Trophoblast cell (in vitro differentiated cells and primary cell): ENCODE measurements around the gene UBE2D1.

Source experiments
- DNase-seq, 2 donors: peaks; one replicate each; pipeline ENCODE4 v3.0.0-alpha.2; 2016
- H2AFZ ChIP-seq: 2 replicates; pipeline ENCODE4 v1.6.1; 2013; ENCODE audit warnings: low read length, moderate library complexity, mild to moderate bottlenecking; ENCODE audit not compliant: insufficient read depth, poor library complexity
- H2AK5ac ChIP-seq: 2 replicates; pipeline ENCODE4 v1.6.1; 2013; ENCODE audit warnings: mild to moderate bottlenecking, low read length
- H2BK120ac ChIP-seq: 2 replicates; pipeline ENCODE4 v1.6.1; 2013; ENCODE audit warnings: low read length, mild to moderate bottlenecking, moderate library complexity; ENCODE audit not compliant: insufficient read depth, poor library complexity
- H2BK12ac ChIP-seq: 2 replicates; pipeline ENCODE4 v1.6.1; 2013; ENCODE audit warnings: mild to moderate bottlenecking, low read length, moderate library complexity
- H2BK5ac ChIP-seq: 2 replicates; pipeline ENCODE4 v1.6.1; 2013; ENCODE audit warnings: low read length, low read depth, moderate library complexity, mild to moderate bottlenecking; ENCODE audit not compliant: poor library complexity
- H3K14ac ChIP-seq: 2 replicates; pipeline ENCODE4 v1.6.1; 2013; ENCODE audit warnings: mild to moderate bottlenecking, low read length
- H3K18ac ChIP-seq: 2 replicates; pipeline ENCODE4 v1.6.1; 2013; ENCODE audit warnings: mild to moderate bottlenecking, low read length
- H3K23ac ChIP-seq: 2 replicates; pipeline ENCODE4 v1.6.1; 2013; ENCODE audit warnings: low read length
- H3K27ac ChIP-seq: 2 replicates; pipeline ENCODE4 v1.5.1; 2013; ENCODE audit warnings: low read depth, mild to moderate bottlenecking, inconsistent platforms, low read length, moderate library complexity
- H3K27me3 ChIP-seq: 2 replicates; pipeline ENCODE4 v1.6.1; 2013; ENCODE audit warnings: inconsistent platforms, mild to moderate bottlenecking, low read length, moderate library complexity; ENCODE audit not compliant: insufficient read depth
- H3K36me3 ChIP-seq, 2 experiments: 1 replicate in 1 of 2; 2 replicates in 1 of 2; pipeline ENCODE4 v1.6.1; 2013; ENCODE audit warnings: low read length in 2 of 2, mild to moderate bottlenecking in 2 of 2, moderate library complexity in 1 of 2; ENCODE audit not compliant: insufficient read depth in 2 of 2, control insufficient read depth in 1 of 2
- H3K4ac ChIP-seq: 2 replicates; pipeline ENCODE4 v1.6.1; 2013; ENCODE audit warnings: low read depth, mild to moderate bottlenecking, low read length, moderate library complexity
- H3K4me1 ChIP-seq, 2 experiments: 1 replicate in 1 of 2; 2 replicates in 1 of 2; pipeline ENCODE4 v1.6.1; 2013; ENCODE audit warnings: low read length in 2 of 2, mild to moderate bottlenecking in 2 of 2, moderate library complexity in 1 of 2; ENCODE audit not compliant: insufficient read depth in 2 of 2, control insufficient read depth in 1 of 2
- H3K4me2 ChIP-seq: 2 replicates; pipeline ENCODE4 v1.6.1; 2013; ENCODE audit warnings: inconsistent platforms, mild to moderate bottlenecking, low read length, moderate library complexity
- H3K4me3 ChIP-seq: 2 replicates; pipeline ENCODE4 v1.5.1; 2013; ENCODE audit warnings: mild to moderate bottlenecking, low read depth, low read length, inconsistent platforms
- H3K79me1 ChIP-seq: one replicate; pipeline ENCODE4 v1.6.1; 2013; ENCODE audit warnings: low read length
- H3K79me2 ChIP-seq: 2 replicates; pipeline ENCODE4 v1.6.1; 2013; ENCODE audit warnings: low read length, mild to moderate bottlenecking; ENCODE audit not compliant: control insufficient read depth, insufficient read depth, poor library complexity
- H3K9ac ChIP-seq: 2 replicates; pipeline ENCODE4 v1.6.1; 2013; ENCODE audit warnings: mild to moderate bottlenecking, low read length
- H3K9me3 ChIP-seq: 2 replicates; pipeline ENCODE4 v1.6.1; 2013; ENCODE audit warnings: low read depth, mild to moderate bottlenecking, control low read depth, inconsistent platforms, low read length; ENCODE audit not compliant: insufficient read depth
- H4K12ac ChIP-seq: 2 replicates; pipeline ENCODE4 v1.6.1; 2013; ENCODE audit warnings: low read depth, mild to moderate bottlenecking, low read length, moderate library complexity
- H4K8ac ChIP-seq: 2 replicates; pipeline ENCODE4 v1.6.1; 2013; ENCODE audit warnings: low read depth, mild to moderate bottlenecking, low read length, moderate library complexity
- H4K91ac ChIP-seq: one replicate; pipeline ENCODE4 v1.6.1; 2013; ENCODE audit warnings: low read depth, mild to moderate bottlenecking, low read length, moderate library complexity
- WGBS: extraction: QIAGEN DNeasy Blood & Tissue Kit; methylation state at CpG from one replicate; pipeline ENCODE4 v1.1.7; 2013; ENCODE audit warnings: missing lambda C conversion rate; ENCODE audit not compliant: insufficient read length, insufficient coverage; ENCODE audit errors: extremely low coverage; 5-methylcytosine and 5-hydroxymethylcytosine counted together

Gene UBE2D1

GRCh38 chr10:58367069-58367468 lies 32.3 kb downstream of the UBE2D1 start:
- no peak overlapping the region for H4K91ac ChIP-seq
- H4K8ac ChIP-seq: no peak overlapping the region
- no peak overlapping the region for H2AFZ ChIP-seq

GRCh38 chr10:58371473-58371872 lies 36.7 kb downstream of the UBE2D1 start:
- no peaks in the 10 kb centered on the region for H3K4me1 ChIP-seq
- no peak overlapping the region for H2BK5ac ChIP-seq
- DNase-seq: no peak
- H3K18ac ChIP-seq: no peak overlapping the region
- H3K14ac ChIP-seq: no peak overlapping the region
- no peak overlapping the region for H3K4me3 ChIP-seq
- H3K4ac ChIP-seq: no peak overlapping the region
- H3K79me1 ChIP-seq: no peaks in the 10 kb centered on the region
- no peaks in the 10 kb centered on the region for H3K27me3 ChIP-seq
- H4K91ac ChIP-seq: no peak overlapping the region
- no peak overlapping the region for H3K27ac ChIP-seq
- H3K79me2 ChIP-seq: no peaks in the 10 kb centered on the region
- peaks cover 0 to 1% of the 10 kb centered on the region in 2 experiments for H3K36me3 ChIP-seq
- no peak overlapping the region for H2BK12ac ChIP-seq
- no peak overlapping the region for H4K12ac ChIP-seq
- H2AFZ ChIP-seq: no peak overlapping the region
- no peak overlapping the region for H3K4me2 ChIP-seq
- H2BK120ac ChIP-seq: no peak overlapping the region
- H2AK5ac ChIP-seq: no peak overlapping the region
- H3K9me3 ChIP-seq: no peaks in the 10 kb centered on the region
- no peak overlapping the region for H3K23ac ChIP-seq
- H4K8ac ChIP-seq: no peak overlapping the region
- H3K9ac ChIP-seq: no peak overlapping the region

More at GRCh38 chr10:58367069-58367468, 32.3 kb downstream of the UBE2D1 start:
- Histone ChIP-seq H2BK120ac (no peak overlapping the region), H2BK5ac (no peak overlapping the region), H3K14ac (no peak overlapping the region), H3K79me2 (no peaks in the 10 kb centered on the region), H3K9me3 (no peaks in the 10 kb centered on the region), H2BK12ac (no peak overlapping the region), H3K4ac (no peak overlapping the region), H4K12ac (no peak overlapping the region), H3K79me1 (no peaks in the 10 kb centered on the region), H3K18ac (no peak overlapping the region), H3K27ac (no peak overlapping the region), H3K4me2 (no peak overlapping the region), H3K23ac (no peak overlapping the region), H3K36me3 (peaks cover 0 to 4% of the 10 kb centered on the region in 2 experiments), H3K4me1 (no peaks in the 10 kb centered on the region), H3K27me3 (no peaks in the 10 kb centered on the region), H3K9ac (no peak overlapping the region), H3K4me3 (no peak overlapping the region), H2AK5ac (no peak overlapping the region)
- no CpG with 5 or more reads among the region's 3 CpGs for WGBS
- DNase-seq: no peak

DNA sequence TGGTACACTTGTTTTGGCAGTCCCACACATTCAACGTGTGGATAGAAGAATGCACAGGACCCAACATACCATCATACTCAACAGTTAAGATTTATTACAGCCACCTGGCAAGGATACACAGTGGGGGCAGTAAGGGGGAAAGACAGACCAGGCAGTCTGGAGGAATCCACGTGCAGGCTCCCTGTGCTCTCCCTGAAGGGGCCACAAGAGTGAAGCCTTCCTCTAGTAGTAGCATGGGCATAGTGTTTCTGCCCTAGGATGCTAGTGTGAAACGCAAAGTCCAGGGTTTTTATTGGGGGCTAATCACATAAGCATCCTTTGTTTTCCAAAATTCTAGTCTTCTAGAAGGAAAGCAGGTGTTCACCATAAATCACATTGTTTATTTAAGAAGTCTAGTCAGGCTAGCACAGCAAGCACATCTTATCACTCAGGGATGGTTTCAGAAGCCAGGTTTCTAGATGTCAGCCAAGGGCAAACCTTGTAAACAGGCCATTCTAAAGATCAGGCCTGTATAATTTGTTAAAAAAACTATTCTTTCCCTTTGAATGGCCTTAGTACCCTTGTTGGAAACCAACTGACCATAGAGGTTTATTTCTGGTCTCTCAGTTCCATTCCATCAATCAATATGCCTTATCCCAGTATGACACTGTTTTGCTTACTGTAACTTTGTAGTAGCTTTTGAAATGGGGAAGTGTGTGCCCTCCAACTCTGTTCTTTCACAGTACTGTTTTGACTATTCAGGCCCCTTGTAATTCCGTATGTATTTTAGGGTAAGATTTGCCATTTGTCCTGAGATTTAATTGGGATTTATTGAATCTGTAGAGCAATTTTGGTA lies 38.0 kb downstream of the UBE2D1 start:
- no peak overlapping the region for H3K18ac ChIP-seq
- H3K9ac ChIP-seq: no peak overlapping the region
- H2BK12ac ChIP-seq: no peak overlapping the region
- H3K14ac ChIP-seq: no peak overlapping the region
- no peaks in the 10 kb centered on the region for H3K9me3 ChIP-seq
- H3K23ac ChIP-seq: no peak overlapping the region
- no peaks in the 10 kb centered on the region for H3K79me2 ChIP-seq
- H3K4me2 ChIP-seq: no peak overlapping the region
- H3K4ac ChIP-seq: no peak overlapping the region
- H2BK5ac ChIP-seq: no peak overlapping the region
- no peaks in the 10 kb centered on the region for H3K4me1 ChIP-seq
- no peaks in the 10 kb centered on the region for H3K27me3 ChIP-seq
- no peak overlapping the region for H4K91ac ChIP-seq
- no CpG with 5 or more reads among the region's 4 CpGs for WGBS
- H3K36me3 ChIP-seq: no peaks in the 10 kb centered on the region
- H3K27ac ChIP-seq: no peak overlapping the region
- no peak overlapping the region for H2AK5ac ChIP-seq
- H2BK120ac ChIP-seq: no peak overlapping the region
- no peak overlapping the region for H4K8ac ChIP-seq
- H4K12ac ChIP-seq: no peak overlapping the region
- H2AFZ ChIP-seq: no peak overlapping the region
- no peak overlapping the region for H3K4me3 ChIP-seq
- H3K79me1 ChIP-seq: no peaks in the 10 kb centered on the region
- DNase-seq: no peak

- Histone ChIP-seq H3K79me2 (no peaks in the 10 kb centered on the region), H3K36me3 (no peaks in the 10 kb centered on the region), H4K8ac (no peak overlapping the region), H2AK5ac (no peak overlapping the region), H3K27ac (no peak overlapping the region), H3K4me2 (no peak overlapping the region), H3K79me1 (no peaks in the 10 kb centered on the region), H2BK12ac (no peak overlapping the region), H3K9ac (no peak overlapping the region), H4K12ac (no peak overlapping the region), H3K9me3 (no peaks in the 10 kb centered on the region), H4K91ac (no peak overlapping the region), H3K4me1 (no peaks in the 10 kb centered on the region), H3K27me3 (no peaks in the 10 kb centered on the region), H3K23ac (no peak overlapping the region), H3K4ac (no peak overlapping the region), H2BK5ac (no peak overlapping the region), H2BK120ac (no peak overlapping the region), H3K4me3 (no peak overlapping the region), H3K18ac (no peak overlapping the region), H3K14ac (no peak overlapping the region), H2AFZ (no peak overlapping the region)
- peak in 1 of 2 donors; percentile 16 for DNase-seq
- no CpG with 5 or more reads among the region's 3 CpGs for WGBS
Observed at GRCh38 chr10:58373442-58373827, 38.6 kb downstream of the UBE2D1 start.
